HuH-7.5 (cell line): ENCODE measurements around the gene CALHM6.
"Not testable (repeated sequence)": the region's sequence is repeated elsewhere in the genome, so short reads cannot be mapped to it uniquely, and the experiment has no call there.

Source experiments
- DNase-seq: peaks from one replicate; pipeline ENCODE4 v3.0.0; 2011; ENCODE audit warnings: low spot score

Gene CALHM6

GRCh38 chr6:116482780-116483179 lies 21.6 kb downstream of the CALHM6 start:
- DNase-seq = no peak

- no peak for DNase-seq
Measured at GRCh38 chr6:116483616-116484015, 22.4 kb downstream of the CALHM6 start.

DNA sequence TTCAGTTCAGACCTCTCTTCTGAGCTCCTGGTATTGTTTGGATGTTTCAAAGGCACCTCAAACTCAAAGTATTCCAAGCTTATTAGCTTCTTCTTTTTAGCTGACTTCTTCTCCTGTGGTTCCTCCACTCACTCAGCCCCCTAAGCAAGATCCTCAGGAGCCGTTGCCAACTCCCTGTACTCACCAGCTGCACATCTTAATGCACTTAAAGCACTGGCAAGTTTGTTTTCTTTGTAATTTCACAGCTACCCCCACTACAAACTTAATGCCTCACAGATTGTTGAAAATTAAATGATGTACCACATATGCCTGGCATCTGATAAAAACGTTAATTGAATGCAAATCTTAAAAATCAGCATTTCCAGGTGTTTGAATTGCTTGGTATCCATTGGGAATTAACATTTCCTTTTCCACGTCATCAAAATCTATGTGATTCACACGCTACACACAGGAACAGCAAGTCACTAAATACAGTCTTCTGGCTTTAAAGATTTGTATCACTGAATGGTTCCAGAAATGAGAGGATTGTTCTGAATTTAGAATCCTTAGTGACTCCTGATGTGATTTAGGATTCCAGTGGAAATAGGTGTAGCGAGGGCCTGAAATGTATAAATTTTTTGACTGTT lies 24.5 kb downstream of the CALHM6 start:
- no peak for DNase-seq

DNA sequence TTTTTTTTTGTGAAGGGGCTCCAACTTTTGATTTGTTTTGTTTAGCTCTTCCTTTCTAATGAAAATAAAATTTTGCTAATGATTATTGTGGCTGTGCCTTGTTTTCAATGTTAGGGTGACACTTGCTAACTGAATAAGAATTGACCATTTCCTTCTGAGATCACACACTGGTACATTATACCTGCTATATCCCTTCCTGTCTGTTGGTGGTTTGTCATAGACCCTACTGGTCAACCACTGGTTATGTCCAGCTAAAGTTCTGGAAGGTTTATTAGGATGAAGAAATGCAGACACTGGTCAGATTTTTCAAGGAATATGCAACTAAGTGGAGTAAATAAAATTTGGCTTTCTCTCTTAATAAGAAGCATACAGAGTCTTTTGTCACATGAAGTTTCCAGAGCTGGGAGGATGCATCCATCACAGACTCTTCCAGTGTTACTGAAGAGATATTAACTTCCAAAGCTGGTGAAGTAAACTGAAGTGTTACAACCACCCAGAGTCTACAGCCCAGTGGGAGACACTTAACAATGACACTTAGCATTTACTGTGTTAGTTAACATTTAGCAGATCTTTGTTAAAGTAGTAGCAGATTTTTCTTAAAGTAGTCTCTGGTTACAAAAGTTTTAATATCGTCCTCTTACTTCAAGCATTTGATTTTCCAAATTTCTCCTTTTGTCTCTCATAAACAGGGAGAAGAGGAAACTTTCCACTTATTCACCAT lies 30.6 kb downstream of the CALHM6 start:
- no peak for DNase-seq

GRCh38 chr6:116492331-116493067 lies 31.3 kb downstream of the CALHM6 start:
- no peak for DNase-seq

DNA sequence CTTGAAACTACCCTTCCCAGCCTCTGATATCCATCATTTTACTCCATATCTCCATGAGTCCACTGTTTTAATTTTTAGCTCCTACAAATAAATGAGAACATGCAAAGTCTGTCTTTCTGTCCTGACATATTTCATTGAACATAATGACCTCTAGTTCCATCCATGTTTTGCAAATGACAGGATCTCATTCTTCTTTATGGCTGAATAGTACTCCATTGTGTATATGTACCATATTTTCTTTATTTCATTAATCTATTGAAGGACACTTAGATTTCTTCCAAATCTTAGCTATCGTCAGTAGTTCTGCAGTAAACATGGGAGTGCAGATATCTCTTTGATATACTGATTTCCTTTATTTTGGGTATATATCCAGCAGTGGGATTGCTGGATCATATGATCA lies 34.0 kb downstream of the CALHM6 start:
- not testable (repeated sequence) for DNase-seq

GRCh38 chr6:116497113-116497676 lies 36.0 kb downstream of the CALHM6 start:
- no peak for DNase-seq

- no peak for DNase-seq
Measured at GRCh38 chr6:116500969-116501433, 39.8 kb downstream of the CALHM6 start.

DNA sequence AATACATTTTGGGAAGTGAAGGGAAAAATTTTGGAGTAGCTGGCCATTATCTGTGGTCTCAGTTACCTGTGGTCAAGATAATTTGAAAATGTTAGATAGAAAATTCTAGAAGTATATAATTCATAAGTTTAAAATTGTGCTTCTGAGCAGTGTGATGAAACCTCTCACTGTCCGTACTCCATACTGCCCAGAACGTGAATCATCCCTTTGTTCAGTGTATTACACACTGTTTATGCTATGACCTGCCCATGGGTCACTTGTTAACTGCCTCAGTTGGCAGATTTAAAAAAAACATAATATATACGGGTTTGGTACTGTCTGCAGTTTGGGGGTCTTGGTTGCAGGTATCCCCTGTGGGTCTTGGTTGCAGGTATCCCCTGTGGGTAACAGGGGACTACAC lies 46.1 kb downstream of the CALHM6 start:
- no peak for DNase-seq

GRCh38 chr6:116508527-116508926 lies 47.4 kb downstream of the CALHM6 start:
- DNase-seq = no peak

- DNase-seq = no peak
Measured at GRCh38 chr6:116511424-116512110, 50.4 kb downstream of the CALHM6 start, which contains the start of gene CALHM5. CALHM5 (plus strand) TSS chr6:116511639; CDS start chr6:116511697, 58 bp downstream.

GRCh38 chr6:116512111-116512559 lies 51.0 kb downstream of the CALHM6 start:
- no peak for DNase-seq

GRCh38 chr6:116512734-116513133 lies 51.6 kb downstream of the CALHM6 start:
- no peak for DNase-seq
